H9 (cell line): Measurements from ENCODE around the gene GAD2. TPM values are rescaled to one million over a fixed set of nuclear protein-coding genes. Genes with fewer than 3 reads are reported as not detected.

ENCODE experiments used
- DNase-seq: peaks from one replicate; pipeline ENCODE4 v3.0.0-alpha.2; 2017
- H2AFZ ChIP-seq: one replicate; pipeline ENCODE4 v1.6.1; 2013; ENCODE audit warnings: mild to moderate bottlenecking, low read length, control low read depth, moderate library complexity
- H2AK5ac ChIP-seq: 2 replicates; pipeline ENCODE4 v1.6.1; 2013; ENCODE audit warnings: low read length, control low read depth, mixed read lengths; ENCODE audit not compliant: insufficient read length
- H2BK120ac ChIP-seq: one replicate; pipeline ENCODE4 v1.6.1; 2013; ENCODE audit warnings: low read depth, mild to moderate bottlenecking, low read length, control low read depth, inconsistent platforms; ENCODE audit not compliant: poor library complexity, severe bottlenecking
- H2BK12ac ChIP-seq: 2 replicates; pipeline ENCODE4 v1.6.1; 2013; ENCODE audit warnings: low read length, control low read depth, mixed read lengths, low read depth; ENCODE audit not compliant: insufficient read length
- H2BK15ac ChIP-seq: 2 replicates; pipeline ENCODE4 v1.6.1; 2013; ENCODE audit warnings: low read depth, low read length, control low read depth
- H2BK20ac ChIP-seq: one replicate; pipeline ENCODE4 v1.6.1; 2013; ENCODE audit warnings: low read depth, mild to moderate bottlenecking, low read length, control low read depth, inconsistent platforms; ENCODE audit not compliant: poor library complexity, severe bottlenecking
- H2BK5ac ChIP-seq: 2 replicates; pipeline ENCODE4 v1.6.1; 2013; ENCODE audit warnings: low read length, control low read depth, mixed read lengths; ENCODE audit not compliant: insufficient read length
- H3K14ac ChIP-seq: 2 replicates; pipeline ENCODE4 v1.6.1; 2013; ENCODE audit warnings: low read length, control low read depth; ENCODE audit not compliant: insufficient read depth
- H3K18ac ChIP-seq: 2 replicates; pipeline ENCODE4 v1.6.1; 2013; ENCODE audit warnings: low read depth, mild to moderate bottlenecking, mixed read lengths, low read length, control low read depth; ENCODE audit not compliant: insufficient read length
- H3K23ac ChIP-seq: 2 replicates; pipeline ENCODE4 v1.6.1; 2013; ENCODE audit warnings: low read length, control low read depth, mixed read lengths, low read depth; ENCODE audit not compliant: insufficient read length
- H3K23me2 ChIP-seq: 2 replicates; pipeline ENCODE4 v1.6.1; 2013; ENCODE audit warnings: low read depth, mild to moderate bottlenecking, mixed read lengths, low read length, control low read depth; ENCODE audit not compliant: insufficient read length, poor library complexity, severe bottlenecking
- H3K27ac ChIP-seq: 2 replicates; pipeline ENCODE4 v1.5.1; 2013; ENCODE audit warnings: low read length, control low read depth, mixed read lengths, low read depth; ENCODE audit not compliant: insufficient read length
- H3K27me3 ChIP-seq: 2 replicates; pipeline ENCODE4 v1.6.1; 2013; ENCODE audit warnings: low read length, control low read depth, inconsistent platforms; ENCODE audit not compliant: insufficient read depth
- H3K4ac ChIP-seq: 2 replicates; pipeline ENCODE4 v1.6.1; 2013; ENCODE audit warnings: low read depth, mild to moderate bottlenecking, control low read depth, inconsistent platforms, low read length, moderate library complexity
- H3K4me1 ChIP-seq: 2 replicates; pipeline ENCODE4 v1.6.1; 2013; ENCODE audit warnings: low read length, control low read depth, inconsistent platforms; ENCODE audit not compliant: insufficient read depth
- H3K4me2 ChIP-seq: 2 replicates; pipeline ENCODE4 v1.6.1; 2013; ENCODE audit warnings: low read length, control low read depth, mixed read lengths; ENCODE audit not compliant: insufficient read length, insufficient read depth
- H3K56ac ChIP-seq: 2 replicates; pipeline ENCODE4 v1.6.1; 2013; ENCODE audit warnings: low read depth, mild to moderate bottlenecking, mixed read lengths, low read length, control low read depth; ENCODE audit not compliant: insufficient read length
- H3K79me1 ChIP-seq: 2 replicates; pipeline ENCODE4 v1.6.1; 2013; ENCODE audit warnings: low read depth, mild to moderate bottlenecking, moderate library complexity, low read length, control low read depth, inconsistent platforms; ENCODE audit not compliant: insufficient read depth, poor library complexity, severe bottlenecking
- H3K79me2 ChIP-seq: 2 replicates; pipeline ENCODE4 v1.6.1; 2013; ENCODE audit warnings: low read length, control low read depth, inconsistent platforms; ENCODE audit not compliant: insufficient read depth
- H3K9ac ChIP-seq: 2 replicates; pipeline ENCODE4 v1.6.1; 2013; ENCODE audit warnings: low read length, control low read depth, mixed read lengths; ENCODE audit not compliant: insufficient read length; ENCODE audit errors: extremely low read depth
- H3K9me3 ChIP-seq: one replicate; pipeline ENCODE4 v1.6.1; 2013; ENCODE audit warnings: low read depth, low read length, inconsistent platforms; ENCODE audit not compliant: control insufficient read depth
- H3T11ph ChIP-seq: one replicate; pipeline ENCODE4 v1.6.1; 2013; ENCODE audit warnings: mild to moderate bottlenecking, low read length, control low read depth, inconsistent platforms
- H4K20me1 ChIP-seq: one replicate; pipeline ENCODE4 v1.6.1; 2013; ENCODE audit not compliant: control insufficient read depth, insufficient read length, insufficient read depth
- H4K5ac ChIP-seq: 2 replicates; pipeline ENCODE4 v1.6.1; 2013; ENCODE audit warnings: low read depth, mild to moderate bottlenecking, mixed read lengths, low read length, control low read depth; ENCODE audit not compliant: insufficient read length
- H4K8ac ChIP-seq: replicated peaks from 2 replicates; pipeline ENCODE4 v1.6.1; 2013; ENCODE audit warnings: low read length, control low read depth, mixed read lengths, low read depth; ENCODE audit not compliant: insufficient read length
- H4K91ac ChIP-seq: 2 replicates; pipeline ENCODE4 v1.6.1; 2013; ENCODE audit warnings: low read depth, mild to moderate bottlenecking, moderate library complexity, mixed read lengths, low read length, control low read depth; ENCODE audit not compliant: insufficient read length
- H3K27ac Mint-ChIP-seq, 3 experiments: 2 replicates in 2 of 3; 3 replicates in 1 of 3; pipeline ENCODE4 v1.8.0; 2020 to 2021; ENCODE audit warnings: mixed read lengths in 3 of 3, mild to moderate bottlenecking in 1 of 3, moderate library complexity in 1 of 3
- H3K27me3 Mint-ChIP-seq: 2 replicates; pipeline ENCODE4 v1.8.0; 2021; ENCODE audit warnings: low read depth, mild to moderate bottlenecking, moderate library complexity, mixed read lengths
- H3K36me3 Mint-ChIP-seq, 3 experiments: 2 replicates in 2 of 3; 3 replicates in 1 of 3; pipeline ENCODE4 v1.8.0; 2020 to 2021; ENCODE audit warnings: low read depth in 3 of 3, mixed read lengths in 3 of 3; ENCODE audit not compliant: insufficient read depth in 1 of 3
- H3K4me1 Mint-ChIP-seq, 2 experiments: 2 replicates each; pipeline ENCODE4 v1.8.0; 2020; ENCODE audit warnings: mixed read lengths in 2 of 2
- H3K4me3 Mint-ChIP-seq, 2 experiments: 2 replicates in 1 of 2; 3 replicates in 1 of 2; pipeline ENCODE4 v1.8.0; 2020 to 2021; ENCODE audit warnings: mild to moderate bottlenecking in 2 of 2, mixed read lengths in 2 of 2, moderate library complexity in 1 of 2
- H3K9me3 Mint-ChIP-seq, 2 experiments: 2 replicates in 1 of 2; 3 replicates in 1 of 2; pipeline ENCODE4 v1.8.0; 2020; ENCODE audit warnings: mild to moderate bottlenecking in 2 of 2, mixed read lengths in 2 of 2, moderate library complexity in 1 of 2
- CTCF ChIP-seq: fragments of 200-600 bp; sonication (generic); conservative IDR thresholded peaks from 3 replicates; pipeline ENCODE4 v1.8.0; 2021; ENCODE audit warnings: antibody characterized with exemption, mild to moderate bottlenecking
- WGBS: extraction: QIAGEN DNeasy Blood & Tissue Kit; methylation state at CpG from one replicate; pipeline ENCODE4 v1.1.7; 2013; ENCODE audit warnings: missing lambda C conversion rate, low lambda C conversion rate, mixed read lengths; ENCODE audit not compliant: insufficient read length; ENCODE audit errors: extremely low coverage; 5-methylcytosine and 5-hydroxymethylcytosine counted together
- total RNA-seq: library from RNA; stranded (reverse); gene quantifications from 2 replicates; pipeline ENCODE4 v1.2.1, GENCODE V29; 2021

The GAD2 gene
- total RNA-seq, 1 experiment from 2014 or later = 2.0 TPM

DNA sequence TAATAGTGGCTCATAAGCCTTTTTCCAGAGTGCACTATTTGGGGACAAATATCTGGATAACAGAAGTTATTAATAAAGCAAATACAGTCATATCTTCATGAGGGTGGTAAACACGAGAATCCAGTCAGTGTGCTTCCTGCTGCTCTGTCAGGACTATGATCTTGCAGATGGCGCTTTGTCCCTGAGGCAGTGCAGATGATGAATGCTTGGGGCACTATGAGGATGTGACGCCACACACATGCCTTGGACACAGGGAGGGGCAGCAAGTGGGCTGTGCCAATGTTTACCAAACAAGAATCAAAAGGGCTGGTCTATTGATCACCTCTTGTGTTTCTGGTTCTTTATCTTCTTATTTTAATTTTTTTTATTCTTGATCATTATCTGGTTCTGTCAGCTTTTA, 79.8 kb downstream of the GAD2 start:
- no peaks in the 10 kb centered on the region for H3K9me3 Mint-ChIP-seq
- no peak overlapping the region for H2BK120ac ChIP-seq
- H3K23me2 ChIP-seq = no peaks in the 10 kb centered on the region
- no peak overlapping the region for H3K4me3 Mint-ChIP-seq
- no peaks in the 10 kb centered on the region for H3K27me3 ChIP-seq
- H3T11ph ChIP-seq = no peak overlapping the region
- H3K18ac ChIP-seq = no peak overlapping the region
- H3K27me3 Mint-ChIP-seq = peaks cover 1% of the 10 kb centered on the region; the same call in 1 of the 2 replicates
- H3K4me1 Mint-ChIP-seq = peaks cover 3 to 7% of the 10 kb centered on the region in 2 experiments; a peak in 2 of 4 replicates
- no peaks in the 10 kb centered on the region for H4K20me1 ChIP-seq
- DNase-seq = no peak
- no peak overlapping the region for H3K27ac Mint-ChIP-seq
- no peak overlapping the region for H3K4me2 ChIP-seq
- no peak overlapping the region for H4K8ac ChIP-seq
- no peak overlapping the region for H2AFZ ChIP-seq
- no peak overlapping the region for H3K9ac ChIP-seq
- H2AK5ac ChIP-seq = no peak overlapping the region
- no peaks in the 10 kb centered on the region for H3K79me2 ChIP-seq
- no peak overlapping the region for H4K5ac ChIP-seq
- no peaks in the 10 kb centered on the region for H3K36me3 Mint-ChIP-seq
- H2BK12ac ChIP-seq = no peak overlapping the region
- no peak overlapping the region for H4K91ac ChIP-seq
- no peak overlapping the region for H3K14ac ChIP-seq
- no CpG with 5 or more reads among the region's 3 CpGs for WGBS
- H3K27ac ChIP-seq = no peak overlapping the region
- no peaks in the 10 kb centered on the region for H3K9me3 ChIP-seq
- H2BK20ac ChIP-seq = no peak overlapping the region
- H3K56ac ChIP-seq = no peak overlapping the region
- TF ChIP-seq CTCF = no peak
- H3K23ac ChIP-seq = no peak overlapping the region
- no peak overlapping the region for H2BK5ac ChIP-seq
- H3K4ac ChIP-seq = no peak overlapping the region
- H3K79me1 ChIP-seq = no peaks in the 10 kb centered on the region
- no peaks in the 10 kb centered on the region for H3K4me1 ChIP-seq
- no peak overlapping the region for H2BK15ac ChIP-seq
